Astrocyte (in vitro differentiated cells and primary cell): ENCODE data around the gene RPS4Y2.

Experiments
- EZH2 ChIP-seq: IDR thresholded peaks from 2 replicates; pipeline ENCODE4 v1.6.1; 2012; ENCODE audit warnings: mild to moderate bottlenecking, low read length, inconsistent platforms; ENCODE audit not compliant: insufficient read depth
- TF ChIP-seq, protein P1 (sequence below): IDR thresholded peaks from 2 replicates; pipeline ENCODE4 v1.5.1; 2011; ENCODE audit warnings: low read depth, mild to moderate bottlenecking, inconsistent platforms, low read length, moderate library complexity; ENCODE audit not compliant: insufficient read depth

DNA sequence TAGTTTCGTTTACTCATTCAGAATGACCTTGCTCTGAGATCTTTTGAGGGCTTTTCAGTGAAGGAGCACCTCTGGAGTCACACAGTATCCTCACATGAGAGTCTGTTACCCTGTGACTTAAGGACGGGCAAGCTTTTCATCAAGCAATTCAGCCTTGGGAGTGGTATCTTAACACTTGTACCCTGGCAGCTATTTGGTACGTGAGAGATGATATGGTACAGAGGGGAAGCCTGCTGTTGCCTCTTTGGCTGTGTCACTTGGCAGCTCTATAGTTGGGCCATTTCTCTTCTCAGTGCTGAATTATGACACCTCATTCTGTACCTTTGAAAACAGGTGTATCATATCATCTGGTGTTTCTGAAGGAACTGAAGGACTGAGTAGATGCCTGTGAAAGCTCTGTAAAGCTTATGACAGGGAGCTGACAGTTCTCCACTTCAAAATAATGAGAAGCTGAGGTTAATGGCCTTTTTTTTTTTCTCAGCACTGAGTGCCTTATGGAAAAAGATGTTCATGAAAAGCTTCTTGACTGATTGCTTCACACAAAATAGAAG, 24.3 kb downstream of the RPS4Y2 start:
- TF ChIP-seq, protein P1, sequence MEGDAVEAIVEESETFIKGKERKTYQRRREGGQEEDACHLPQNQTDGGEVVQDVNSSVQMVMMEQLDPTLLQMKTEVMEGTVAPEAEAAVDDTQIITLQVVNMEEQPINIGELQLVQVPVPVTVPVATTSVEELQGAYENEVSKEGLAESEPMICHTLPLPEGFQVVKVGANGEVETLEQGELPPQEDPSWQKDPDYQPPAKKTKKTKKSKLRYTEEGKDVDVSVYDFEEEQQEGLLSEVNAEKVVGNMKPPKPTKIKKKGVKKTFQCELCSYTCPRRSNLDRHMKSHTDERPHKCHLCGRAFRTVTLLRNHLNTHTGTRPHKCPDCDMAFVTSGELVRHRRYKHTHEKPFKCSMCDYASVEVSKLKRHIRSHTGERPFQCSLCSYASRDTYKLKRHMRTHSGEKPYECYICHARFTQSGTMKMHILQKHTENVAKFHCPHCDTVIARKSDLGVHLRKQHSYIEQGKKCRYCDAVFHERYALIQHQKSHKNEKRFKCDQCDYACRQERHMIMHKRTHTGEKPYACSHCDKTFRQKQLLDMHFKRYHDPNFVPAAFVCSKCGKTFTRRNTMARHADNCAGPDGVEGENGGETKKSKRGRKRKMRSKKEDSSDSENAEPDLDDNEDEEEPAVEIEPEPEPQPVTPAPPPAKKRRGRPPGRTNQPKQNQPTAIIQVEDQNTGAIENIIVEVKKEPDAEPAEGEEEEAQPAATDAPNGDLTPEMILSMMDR: no peak
- TF ChIP-seq EZH2: no peak
